ENCODE results near the gene HECW1.
A peak's percentile ranks its signal among the peaks of the same experiment; 100 is the strongest.

Gene HECW1

DNA sequence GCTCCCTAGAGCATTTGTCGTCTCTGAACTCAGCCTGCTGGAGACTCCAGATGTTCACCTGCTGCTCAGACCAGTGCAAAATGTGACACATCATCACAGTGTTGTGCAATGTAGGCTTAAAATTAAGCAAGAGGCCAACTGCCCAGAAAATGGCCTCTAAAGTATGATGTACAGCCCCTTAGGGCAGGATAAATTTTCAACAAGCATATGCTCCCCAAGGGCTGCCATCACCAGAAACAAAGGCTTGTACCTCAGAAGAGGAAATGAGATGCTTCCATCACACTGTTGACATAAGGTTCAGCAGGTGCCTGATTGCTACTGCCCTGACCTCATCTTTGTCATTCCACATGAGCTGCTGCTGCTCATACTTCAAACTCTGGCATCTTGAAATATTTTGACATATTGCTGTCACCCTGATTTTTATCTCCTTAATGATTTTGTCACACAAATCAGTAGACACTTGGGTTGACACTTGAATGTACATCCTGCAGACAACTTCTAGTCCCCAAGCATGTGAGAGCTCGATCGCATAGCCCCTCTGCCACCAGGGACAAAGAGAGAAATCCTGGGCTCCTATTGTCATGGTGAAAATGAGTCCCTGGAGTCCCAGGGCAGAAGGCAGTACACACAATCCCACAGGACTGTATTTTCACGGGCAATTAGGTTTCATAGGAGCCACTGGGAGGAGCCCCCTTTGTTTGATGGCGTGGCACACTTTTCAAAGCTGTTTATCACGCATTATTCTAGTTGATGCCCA, 250.8 kb downstream of the HECW1 start:
- no peak for DNase-seq (ENCODE audit: low read depth in 3 of 3)

DNA sequence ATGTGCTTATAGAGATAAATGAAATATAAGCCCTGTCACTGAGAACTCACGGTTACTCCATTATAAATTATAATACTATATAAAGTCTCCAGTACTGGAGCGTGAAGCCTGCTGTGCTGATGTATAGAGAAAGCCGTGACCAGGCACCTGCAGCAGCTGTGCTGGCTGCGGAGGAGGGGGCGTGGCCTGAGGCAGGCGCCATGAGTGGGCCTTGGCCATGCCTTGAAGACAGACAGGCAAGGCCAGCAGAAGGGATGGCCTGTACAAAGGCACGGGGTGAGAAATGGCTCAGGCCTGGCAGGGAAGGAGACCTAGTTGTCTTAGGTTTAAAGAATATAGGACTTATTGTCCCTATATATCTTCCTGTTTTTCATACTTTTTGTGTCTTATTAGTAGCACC, 251.9 kb downstream of the HECW1 start:
- DNase-seq (ENCODE audit: low read depth in 3 of 3), result no peak

DNA sequence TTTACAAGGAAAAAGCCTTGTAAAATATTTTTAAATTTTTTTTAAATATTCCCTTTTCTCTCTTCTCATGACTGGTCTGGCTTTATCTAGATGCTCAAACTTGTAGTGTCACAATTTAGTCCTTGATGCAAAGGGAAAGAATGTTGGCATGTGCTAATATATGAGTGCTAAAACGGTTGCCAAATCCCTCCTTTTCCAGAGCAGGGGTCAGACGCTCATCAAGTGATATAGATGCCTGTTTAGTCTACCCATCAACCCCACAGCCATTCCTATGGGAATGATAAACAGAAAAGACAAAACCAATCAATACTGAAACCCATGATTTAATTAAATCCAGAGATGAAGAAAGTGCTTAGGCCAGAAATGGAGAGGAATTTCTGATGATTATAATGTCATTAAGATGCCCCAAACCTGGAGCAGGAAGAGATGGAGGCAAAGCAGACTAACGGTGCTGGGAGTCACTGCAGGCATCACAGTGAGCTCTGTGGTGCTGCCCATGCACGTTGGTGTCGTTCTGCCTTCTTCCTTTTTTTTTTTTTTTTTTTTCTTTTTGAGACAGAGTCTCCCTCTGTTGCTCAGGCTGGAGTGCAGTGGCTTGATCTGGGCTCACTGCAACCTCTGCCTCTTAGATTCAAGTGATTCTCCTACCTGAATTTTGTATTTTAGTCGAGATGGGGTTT, 260.4 kb downstream of the HECW1 start:
- DNase-seq (ENCODE audit: low read depth in 3 of 3), result no peak

DNA sequence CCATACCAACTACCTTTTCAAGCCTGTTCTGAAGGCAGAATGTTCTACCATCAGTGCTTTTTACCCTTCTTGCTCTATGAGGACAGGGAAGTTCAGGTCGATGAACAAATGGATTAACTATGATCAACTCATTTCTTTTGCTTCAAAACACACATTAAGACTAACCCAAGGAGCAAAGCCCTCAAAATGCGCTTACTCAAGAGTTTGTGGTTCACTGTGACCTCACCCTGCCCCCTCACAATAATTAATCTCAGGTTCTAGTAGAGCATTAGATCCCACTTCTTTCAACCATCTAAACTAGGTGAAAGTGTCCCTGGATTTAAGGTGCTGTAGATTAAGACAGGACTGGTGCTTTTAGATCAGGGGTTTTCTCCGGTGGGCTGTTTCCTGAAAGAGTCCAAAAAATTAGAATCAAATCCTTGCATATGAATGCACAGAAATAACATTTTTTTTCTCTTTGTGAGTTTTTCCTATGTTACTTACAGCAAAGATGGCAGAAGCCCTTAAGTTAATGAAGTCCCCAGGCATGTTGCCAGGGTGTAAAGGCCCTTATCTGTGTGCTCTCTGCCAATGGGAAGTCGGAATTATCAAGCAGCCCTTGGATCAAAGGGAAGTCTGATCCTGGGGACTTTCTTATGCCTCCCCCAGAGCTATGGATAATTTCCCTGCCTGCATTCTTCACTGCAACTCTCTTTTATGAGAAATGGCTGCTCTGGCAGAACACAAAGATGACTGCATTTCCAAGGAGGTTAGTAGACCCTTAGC, 264.9 kb downstream of the HECW1 start:
- DNase-seq (ENCODE audit: low read depth in 3 of 3), result no peak

DNA sequence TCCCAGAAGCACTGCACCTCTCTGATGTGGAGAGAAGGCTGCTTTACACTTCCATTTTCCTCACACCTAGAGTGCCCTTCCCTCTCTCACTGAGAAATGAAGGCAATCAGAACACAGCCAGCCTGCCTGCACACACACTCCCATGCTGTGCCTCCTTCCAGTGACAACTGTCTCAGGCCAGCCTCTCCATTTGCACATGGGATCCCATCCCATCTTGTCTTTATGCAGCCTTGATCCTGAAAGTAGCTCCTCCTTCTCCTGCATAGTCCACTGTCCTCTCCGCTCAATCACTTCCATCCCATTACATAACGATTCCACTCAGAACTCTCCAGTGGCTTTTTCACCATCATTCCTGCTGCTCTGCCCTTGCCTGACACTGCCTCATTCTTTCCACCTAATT, 266.8 kb downstream of the HECW1 start:
- no peak for DNase-seq (ENCODE audit: low read depth in 3 of 3)

DNA sequence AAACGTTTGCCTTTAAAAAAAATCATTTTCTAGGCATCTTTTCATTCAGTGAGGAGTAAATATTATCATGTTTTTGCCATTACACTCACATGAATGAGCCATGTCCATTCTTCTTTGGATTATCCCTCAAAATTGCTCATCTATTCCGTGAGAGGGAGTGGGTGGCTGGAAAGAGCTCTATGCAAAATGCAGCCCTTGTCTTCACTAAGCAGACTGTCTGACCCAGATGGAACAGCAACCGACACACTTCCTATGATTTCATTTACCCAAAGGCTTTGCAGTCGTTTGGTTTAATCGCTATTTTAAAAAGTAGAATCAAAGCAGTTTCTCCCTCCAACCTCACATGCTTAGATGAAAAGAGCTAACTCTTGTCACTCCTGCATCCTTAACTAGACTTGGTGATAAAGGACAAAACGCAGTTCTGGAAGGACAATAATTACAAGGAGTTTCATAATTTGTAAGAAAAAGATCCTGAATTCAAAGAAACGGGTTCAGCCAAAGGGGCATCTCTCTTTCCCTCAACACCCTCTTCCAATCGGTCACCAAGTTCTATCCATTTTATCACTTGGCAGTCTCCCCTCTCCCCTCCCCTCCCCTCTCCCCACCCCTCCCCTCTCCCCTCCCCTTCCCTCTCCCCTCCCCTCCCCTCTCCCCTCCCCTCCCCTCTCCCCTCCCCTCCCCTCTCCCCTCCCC, 272.3 kb downstream of the HECW1 start:
- DNase-seq (ENCODE audit: low read depth in 3 of 3), result no peak

DNA sequence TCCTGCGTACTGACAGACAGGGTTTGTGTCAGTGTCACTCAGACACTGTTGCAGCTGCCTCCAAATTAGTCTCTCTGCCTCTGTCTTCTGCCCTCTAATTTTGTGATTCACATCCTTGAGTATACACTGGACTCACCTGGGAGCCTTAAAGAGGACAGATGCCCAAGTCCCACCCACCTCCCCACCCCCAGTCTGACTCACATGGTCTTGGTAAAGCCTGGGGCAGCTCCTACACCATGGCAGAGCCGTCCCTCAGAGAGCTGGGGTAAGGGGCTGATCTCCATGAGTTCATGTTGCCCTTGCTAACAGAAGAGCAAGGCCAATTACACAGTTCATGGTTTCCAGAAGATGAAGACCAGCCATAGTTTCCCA, 272.8 kb downstream of the HECW1 start:
- no peak for DNase-seq (ENCODE audit: low read depth in 3 of 3)

DNA sequence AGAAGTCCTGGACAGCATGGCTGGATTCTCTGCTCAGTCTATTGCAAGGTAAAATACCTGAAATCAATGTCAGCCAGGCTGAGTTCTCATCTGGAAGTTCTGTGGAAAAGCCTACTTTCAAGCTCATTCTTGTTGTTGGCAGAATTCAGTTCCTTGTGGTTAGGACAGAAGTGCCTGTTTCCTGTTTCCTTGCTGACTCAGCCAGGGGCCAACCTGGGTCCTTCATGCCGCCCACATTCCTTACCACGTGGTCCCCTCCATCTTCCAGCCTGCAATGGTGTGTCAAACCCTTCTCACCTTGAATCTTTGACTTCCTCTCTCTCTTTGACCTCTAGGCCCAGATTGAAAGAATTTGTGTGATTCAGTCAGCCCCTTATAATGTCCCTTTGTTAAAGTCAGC, 273.4 kb downstream of the HECW1 start:
- peak in 1 of 3 experiments; percentile 38 for DNase-seq (ENCODE audit: low read depth in 3 of 3)

DNA sequence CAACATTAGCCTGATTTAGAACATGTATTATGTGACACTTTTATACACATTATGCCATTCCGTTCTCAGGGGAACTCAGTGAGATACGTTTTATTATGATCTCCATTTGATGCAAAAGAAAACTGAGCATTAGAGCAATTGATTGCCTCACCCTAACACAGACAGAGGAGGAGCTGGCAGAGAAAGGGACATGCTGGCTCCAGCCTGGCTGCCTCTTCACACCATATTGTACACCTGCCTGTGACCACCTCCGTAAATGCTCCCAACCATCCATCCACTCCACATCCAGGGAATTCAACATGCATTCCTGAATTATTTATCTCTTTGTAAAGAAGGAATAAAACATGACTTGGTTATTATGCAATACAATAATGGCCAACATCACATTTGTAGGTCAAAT, 275.5 kb downstream of the HECW1 start:
- DNase-seq (ENCODE audit: low read depth in 3 of 3), result no peak

DNA sequence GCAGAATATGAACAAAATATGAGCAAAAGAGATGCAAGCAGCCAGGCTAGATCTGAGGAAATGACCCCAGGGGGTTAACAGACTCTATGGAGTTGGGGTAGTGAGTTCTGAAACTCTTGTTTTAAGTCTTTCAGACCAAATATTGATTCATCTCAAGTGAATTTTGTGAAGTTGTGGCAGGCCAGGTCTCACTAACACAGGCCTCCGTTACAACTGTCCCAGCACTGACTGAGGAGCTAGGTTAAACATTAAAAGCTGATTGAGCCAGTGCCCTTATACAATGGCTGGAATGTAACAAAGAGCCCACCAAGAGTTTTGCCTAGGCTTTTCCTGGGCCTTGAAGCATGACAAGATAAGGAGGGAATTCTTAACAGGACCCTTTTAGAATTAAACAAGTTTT, 278.1 kb downstream of the HECW1 start:
- DNase-seq (ENCODE audit: low read depth in 3 of 3), result no peak

DNA sequence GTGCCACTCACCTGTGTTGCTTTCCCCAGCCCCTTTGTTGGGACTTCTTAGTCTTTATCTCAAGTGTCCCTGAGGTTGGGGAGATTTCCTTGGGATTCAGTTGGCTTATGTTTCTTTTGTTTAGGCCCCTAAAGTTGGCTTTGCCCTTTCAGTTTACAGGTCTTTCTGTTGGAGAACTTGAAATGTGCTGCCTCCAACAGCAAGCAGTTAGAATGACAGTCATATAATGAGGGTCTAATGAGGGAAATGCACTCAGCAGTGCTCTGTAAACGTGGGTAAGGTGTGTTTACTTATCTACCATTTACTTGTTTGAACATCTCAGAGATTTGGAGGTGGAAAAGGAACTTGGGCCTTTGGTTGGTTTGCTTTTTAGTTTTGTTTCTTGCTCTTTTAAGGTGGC, 279.1 kb downstream of the HECW1 start:
- DNase-seq (ENCODE audit: low read depth in 3 of 3), result no peak

DNA sequence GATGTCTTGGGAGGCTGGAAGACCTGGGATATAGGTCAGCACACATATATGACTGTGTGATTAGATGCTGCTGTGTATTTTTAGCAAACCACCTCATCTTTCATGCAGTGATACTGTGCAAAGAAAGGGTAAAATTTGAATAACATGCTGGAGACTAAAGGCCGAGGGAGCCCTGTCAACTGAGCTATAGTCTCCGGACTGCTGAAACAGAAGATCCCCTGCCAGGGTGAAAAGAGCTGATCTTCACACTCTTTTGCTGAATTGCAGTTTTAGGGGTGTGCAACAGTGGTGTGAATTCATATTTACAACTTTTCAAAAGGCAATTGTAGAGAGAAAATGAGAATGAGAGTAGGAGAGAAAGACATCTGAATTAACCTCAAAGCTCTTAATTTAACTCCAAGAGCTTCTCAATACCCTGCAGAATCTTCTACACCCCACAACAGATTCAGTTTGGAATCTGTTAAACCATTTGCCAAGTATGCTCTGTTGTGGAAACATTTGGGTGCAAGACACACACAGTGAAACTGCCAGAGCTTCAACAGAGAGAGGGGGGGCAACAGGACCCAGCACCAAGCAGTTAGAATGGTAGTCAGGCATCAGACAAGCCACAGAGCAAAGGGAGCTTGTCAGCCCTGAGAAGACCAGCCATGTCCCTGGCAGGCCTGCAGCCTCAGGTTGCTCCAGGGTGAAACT, 280.3 kb downstream of the HECW1 start:
- no peak for DNase-seq (ENCODE audit: low read depth in 3 of 3)

DNA sequence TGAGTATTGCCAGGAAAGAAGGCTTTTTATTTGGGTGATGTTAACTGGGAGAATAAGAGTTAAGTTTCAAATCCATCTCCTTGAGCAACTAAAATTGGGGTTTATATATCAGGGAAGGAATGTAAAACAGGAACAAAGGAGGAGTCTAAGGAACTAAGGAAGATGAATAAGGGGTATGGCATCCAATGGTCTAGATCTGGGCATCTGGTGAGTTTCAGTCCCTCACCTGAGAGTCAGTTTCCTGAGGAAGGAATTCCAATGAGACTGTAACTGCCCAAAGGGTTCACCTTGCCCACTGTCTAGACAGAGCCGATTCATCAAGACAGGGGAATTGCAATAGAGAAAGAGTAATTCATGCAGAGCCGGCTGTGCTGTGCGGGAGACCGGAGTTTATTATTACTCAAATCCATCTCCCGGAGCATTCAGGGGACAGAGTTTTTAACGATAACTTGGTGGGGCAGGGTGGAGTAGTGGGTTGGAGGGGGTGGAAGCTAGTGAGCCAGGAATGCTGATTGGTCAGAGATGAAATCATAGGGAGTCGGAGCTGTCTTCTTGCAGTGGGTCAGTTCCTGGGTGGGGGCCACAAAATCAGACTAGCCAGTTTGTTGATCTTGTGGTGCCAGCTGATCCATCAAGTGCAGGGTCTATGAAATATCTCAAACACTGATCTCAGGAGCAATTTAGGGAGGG, 282.1 kb downstream of the HECW1 start:
- no peak for DNase-seq (ENCODE audit: low read depth in 3 of 3)

DNA sequence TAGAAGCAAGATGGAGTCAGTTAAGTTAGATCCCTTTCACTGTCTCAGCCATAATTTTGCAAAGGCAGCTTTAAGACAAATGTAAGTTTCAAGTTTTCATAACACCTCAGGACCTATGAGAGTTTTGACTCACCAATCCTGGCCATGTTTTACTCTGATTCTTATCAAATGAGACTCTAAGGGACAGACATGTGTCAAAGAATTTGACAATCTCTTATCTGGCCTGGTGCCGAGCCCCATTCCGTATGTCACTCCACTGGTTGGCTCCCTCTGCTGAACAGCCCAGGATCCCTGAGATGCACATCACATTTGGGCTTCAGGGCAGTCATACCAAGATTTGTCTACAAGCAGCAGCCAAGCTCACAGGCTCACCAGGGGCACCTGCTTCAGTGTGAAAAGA, 282.9 kb downstream of the HECW1 start:
- DNase-seq (ENCODE audit: low read depth in 3 of 3), result no peak

DNA sequence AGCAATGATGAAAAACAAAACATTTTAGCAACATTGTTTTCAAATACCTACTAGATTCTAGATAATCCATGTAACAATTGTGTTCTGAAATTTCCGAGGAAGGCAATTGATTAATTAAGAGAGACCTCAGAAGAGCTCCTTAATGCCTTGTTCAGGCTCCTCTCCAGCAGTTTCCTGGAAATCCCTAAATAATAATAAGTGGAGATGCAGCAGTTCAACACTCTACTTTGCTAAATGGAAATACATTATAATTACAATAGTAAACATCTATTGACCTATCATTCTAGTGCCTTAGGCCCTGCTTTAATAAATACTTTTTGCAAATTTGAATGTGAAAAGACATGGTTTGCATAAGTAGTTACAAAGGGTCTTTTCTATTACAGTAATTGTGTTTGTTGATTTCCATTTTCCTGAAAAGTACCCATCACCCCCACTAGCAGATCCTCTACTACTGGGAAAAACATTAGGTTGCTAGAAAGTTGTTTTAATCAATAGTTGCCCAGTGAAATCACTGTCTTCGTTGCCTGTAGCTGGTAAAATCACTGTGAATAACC, 283.8 kb downstream of the HECW1 start:
- DNase-seq (ENCODE audit: low read depth in 3 of 3), result no peak

DNA sequence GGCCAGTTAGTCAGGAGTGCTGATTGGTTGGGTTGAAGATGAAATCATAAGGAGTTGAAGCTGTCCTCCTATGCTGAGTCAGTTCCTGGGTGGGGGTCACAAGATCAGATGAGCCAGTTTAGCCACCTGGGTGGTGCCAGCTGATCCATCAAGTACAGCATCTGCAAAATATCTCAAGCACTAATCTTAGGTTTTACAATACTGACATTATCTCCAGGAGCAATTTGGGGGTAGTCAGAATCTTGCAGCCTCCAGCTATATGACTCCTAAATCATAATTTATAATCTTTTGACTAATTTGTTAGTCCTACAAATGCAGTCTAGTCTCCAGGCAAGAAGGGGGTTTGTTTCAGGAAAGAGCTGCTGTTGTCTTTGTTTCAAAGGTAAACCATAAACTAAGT, 286.4 kb downstream of the HECW1 start:
- DNase-seq (ENCODE audit: low read depth in 3 of 3), result no peak

DNA sequence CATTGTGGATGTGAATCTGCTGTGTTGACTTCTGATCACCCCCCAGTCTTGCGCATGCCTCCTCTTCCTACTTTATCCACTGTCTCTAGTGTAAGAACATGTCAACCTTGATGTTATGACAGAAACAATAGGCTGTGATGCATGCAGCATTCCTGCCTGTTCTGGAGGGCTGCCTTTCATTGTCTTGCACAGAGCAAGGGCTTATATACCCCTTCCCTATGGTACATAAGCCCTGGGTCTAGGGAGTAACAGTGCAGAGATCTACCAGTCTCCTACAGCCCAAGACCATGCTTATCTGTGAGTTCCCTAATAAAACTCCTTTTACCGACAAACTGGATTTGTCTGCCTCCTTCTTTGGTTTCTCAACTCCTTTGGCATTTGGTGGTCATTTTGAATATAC, 293.5 kb downstream of the HECW1 start:
- no peak for DNase-seq (ENCODE audit: low read depth in 3 of 3)

DNA sequence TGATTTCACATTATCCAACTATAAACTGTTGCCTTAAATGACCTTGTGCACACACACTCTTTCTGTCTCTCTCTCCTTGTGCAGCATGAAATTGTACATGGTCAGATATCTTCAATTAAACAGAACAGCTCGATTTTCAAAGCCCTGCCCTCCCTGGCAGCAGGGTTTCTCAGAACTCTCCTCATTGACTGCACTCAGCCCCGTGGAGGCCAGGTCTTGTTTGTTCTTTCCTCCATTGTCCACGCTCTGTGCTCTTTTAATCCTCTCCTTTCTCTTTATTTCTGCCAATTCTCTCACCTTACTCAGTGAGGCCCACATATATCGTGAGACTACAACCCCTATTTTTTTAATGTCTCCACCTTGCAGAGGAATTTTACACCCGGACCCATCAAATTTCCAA, 294.5 kb downstream of the HECW1 start:
- DNase-seq (ENCODE audit: low read depth in 3 of 3), result no peak

DNA sequence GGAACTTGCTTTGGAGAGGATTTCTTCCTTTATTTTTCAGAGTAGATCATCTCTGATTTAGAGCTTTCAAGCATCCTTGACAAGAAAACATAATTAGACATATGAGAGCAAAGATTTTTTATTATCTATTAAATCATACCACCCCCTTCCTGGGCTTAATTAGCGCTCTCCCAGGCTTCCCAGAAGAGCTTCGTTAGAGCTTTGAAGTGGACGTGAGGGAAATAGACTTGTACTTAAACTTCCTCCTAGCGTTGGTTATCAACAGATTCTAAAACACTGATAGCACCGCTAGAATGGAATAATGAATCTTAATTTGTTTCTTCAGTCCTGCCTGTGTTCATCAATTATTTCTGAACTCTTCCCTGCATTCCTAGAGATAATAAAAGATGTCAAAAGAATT, 296.5 kb downstream of the HECW1 start:
- no peak for DNase-seq (ENCODE audit: low read depth in 3 of 3)

DNA sequence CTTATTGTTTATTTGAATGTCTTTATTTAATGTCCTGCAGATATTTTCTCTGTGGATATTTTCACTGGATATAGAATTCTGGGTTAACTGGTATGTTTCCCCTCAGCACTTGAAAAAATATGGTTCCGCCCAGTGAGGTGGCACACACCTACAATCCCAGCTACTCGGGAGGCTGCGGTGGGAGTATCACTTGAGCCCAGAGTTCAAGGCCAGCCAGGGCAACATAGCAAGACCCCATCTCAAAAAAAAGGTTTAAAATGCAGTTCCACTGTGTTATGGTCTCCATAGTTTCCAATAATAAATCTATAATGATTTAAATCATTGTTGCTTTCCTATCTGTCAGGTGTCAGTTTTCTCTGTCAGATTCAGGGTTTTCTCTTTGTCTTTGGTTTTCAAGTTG, 305.0 kb downstream of the HECW1 start:
- DNase-seq (ENCODE audit: low read depth in 3 of 3), result no peak

DNA sequence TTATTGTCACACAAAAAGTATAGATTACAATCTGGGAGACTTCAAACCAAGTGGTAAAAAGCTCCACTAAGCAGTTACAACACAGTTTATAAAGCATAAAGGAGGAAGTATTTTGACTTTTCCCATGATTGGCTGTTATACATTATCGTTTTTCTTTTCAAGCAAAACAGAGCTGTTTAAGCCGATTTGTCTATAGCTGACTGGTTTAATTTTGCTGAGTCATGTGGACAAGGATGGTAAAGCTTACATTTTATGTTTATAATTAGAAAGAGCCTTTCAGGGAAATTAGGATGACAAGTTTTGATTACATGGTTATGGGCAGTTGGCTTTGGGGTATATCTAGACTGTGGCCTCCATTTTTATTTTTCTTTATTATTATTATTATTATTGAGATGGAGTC, 318.0 kb downstream of the HECW1 start:
- DNase-seq (ENCODE audit: low read depth in 3 of 3), result no peak
